Activated T-helper 1 cell treated with anti-CD3 and anti-CD28 coated beads, Interleukin-2, amount 50 U/mL, for 16 hours (primary cell): Measurements from ENCODE around the gene SFT2D3.

Experiments
- DNase-seq, 2 donors: peaks; one replicate each; pipeline ENCODE4 v3.0.0-alpha.2; 2020; ENCODE audit warnings: low read depth in 1 of 2, low spot score in 1 of 2

The SFT2D3 gene

DNA sequence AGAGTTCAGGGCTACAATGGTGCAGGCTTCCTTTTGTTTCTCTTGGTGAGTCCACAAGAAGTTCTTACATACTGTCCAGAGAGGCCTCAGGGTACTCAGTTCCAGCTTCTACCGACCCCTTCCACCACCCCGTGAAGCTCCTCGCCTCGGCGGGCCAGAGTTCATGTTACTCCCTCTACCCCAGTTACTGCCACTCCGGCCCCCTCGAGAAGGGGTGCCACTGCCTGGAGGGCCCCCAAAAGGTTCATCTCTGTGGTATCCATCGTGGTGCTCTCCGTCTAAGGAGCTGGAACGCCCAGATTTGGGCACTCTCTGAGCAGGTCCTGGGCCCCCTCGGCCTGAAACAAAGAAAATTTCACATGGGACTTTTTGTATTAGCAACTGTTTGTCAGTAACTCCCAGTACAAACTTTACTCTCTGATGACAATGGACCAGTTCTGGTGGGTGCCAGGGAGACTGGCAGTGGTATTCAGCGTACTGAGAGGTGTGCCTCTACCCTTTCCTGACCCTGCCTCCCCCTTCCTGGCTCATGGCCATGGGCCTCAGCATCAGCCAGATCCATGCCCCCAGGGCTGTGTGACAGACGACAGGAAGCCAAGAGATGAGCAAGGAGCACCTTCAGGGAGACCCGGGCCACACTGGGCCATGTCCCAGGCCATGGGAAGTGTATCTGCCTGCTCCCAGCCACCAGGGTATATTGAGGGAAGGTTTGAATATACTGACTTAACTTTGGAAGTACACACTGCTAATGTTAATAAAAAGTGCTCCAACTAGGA, 5.1 kb downstream of the SFT2D3 start:
- DNase-seq: no peak

DNA sequence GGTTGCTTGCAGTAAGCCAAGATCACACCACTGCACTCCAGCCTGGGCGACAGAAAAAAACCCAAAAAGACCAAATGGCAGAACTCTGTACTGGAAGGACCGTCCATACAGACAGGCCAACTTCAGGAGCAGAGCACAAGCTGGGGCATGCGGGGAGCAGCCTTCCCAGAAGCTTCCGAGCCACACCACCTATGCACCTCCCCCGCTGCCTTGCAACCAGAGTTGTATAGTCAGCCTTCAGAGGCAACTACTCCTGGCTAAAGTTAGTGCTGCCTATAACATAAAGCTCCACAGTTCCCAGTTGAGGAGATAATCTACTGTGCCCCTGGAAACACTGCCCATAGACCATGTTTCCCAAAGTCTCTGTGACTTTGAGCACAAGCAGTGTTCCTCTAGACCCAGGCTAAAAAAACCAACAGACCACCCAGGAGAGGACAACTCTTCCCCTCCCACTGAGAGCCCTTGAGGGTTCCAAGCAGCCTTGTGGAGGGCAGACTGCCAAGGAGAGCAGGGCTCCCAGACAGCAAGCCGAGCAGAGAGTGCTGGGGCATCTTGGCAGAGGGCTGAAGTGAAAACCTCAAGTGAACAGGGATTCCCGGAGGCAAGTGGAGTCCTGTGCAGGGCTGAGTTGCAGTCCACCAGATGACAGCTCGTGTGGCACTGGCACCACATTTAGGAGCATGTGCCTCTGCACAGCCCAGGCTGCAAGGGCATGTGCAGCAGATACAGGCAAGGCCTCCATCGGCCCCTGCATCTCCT, 6.8 kb downstream of the SFT2D3 start:
- no peak for DNase-seq

DNA sequence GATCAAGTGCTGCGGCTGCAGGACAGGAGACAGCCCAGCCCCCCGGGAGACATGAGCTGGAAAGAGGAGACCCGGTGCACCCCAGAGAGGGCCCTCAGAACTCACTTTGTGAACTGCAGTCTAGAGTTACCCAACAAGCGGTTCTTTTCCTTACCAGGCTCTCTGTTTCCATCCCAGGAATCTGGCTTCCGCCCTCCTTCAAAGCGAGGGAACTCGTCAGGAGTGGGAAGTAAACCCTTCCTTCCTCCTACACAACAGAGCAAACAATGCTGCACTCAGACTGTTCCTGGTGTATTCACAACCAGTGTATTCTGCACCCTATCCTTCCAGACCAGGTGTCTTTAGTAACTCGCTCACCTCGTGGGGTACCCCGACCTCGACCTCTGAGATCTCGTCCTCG, 8.0 kb downstream of the SFT2D3 start:
- no peak for DNase-seq

DNA sequence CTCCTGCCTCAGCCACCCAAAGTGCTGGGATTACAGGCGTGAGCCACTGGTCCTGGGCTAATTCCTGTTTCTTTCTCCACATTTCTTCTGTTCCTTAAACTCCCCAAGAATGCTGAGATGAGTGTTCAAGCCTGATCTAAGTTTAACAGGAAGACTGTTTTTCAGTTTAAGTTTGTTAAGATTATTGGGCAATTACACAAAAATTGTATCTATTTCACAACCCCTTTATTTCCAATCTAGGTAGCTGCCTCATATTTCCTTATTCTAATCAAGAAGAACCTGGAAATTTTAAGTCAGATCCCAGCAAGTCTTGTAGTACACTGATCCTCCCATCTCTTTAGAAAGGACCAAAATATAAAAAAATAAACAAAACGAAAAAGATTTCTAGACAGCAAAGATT, 11.7 kb downstream of the SFT2D3 start:
- no peak for DNase-seq

DNA sequence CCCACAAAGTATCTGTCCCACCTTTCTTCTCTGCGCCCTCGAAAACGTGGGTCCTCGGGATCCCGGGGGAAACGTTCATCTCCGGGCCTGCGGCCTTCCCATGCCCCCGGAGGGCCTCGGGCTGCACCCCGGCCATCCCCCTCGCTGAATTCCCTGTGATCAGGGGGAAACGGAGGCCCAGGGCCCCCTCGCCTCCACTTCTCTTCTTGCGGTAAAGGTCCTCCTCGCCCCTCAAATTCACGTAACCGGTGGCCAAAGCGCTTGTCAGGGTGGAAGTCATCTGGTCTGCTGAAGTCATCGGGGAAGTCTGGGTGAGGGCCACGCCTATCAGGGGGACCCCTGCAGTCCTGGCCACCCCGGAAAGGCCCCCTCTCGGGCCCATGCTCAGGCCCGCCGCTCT, 12.3 kb downstream of the SFT2D3 start:
- no peak for DNase-seq

DNA sequence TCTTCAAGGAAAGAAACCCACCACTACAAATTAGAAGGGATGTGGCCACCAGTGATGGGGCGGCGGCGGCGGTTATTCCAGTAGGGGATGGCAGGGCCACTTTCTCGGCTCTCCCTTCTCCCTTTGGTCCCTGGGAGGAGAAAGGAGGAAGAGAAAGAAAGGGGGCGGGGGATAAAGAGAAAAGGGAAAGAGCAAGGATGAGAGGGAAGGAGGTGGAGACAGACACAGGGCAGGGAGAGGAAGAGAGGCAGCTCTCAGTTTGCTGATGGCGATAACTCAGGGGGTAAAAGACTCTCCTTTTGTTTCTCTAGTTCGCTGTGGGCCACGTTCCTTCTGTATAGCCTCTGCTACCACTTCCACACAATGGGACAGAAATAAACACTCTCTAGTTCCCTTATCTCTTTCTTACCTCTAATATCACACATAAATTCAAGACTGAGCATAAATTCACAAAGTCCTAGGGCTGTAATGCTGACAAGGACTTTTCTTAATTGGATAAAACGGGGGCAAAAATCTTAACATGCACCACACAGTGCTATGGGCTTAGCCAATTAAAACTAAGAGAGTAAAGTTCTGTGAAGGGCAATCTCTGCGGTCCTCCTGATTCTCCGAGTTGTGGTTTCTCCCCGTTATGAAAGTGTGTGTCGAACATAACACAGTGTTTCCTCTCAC, 14.6 kb downstream of the SFT2D3 start:
- no peak for DNase-seq

DNA sequence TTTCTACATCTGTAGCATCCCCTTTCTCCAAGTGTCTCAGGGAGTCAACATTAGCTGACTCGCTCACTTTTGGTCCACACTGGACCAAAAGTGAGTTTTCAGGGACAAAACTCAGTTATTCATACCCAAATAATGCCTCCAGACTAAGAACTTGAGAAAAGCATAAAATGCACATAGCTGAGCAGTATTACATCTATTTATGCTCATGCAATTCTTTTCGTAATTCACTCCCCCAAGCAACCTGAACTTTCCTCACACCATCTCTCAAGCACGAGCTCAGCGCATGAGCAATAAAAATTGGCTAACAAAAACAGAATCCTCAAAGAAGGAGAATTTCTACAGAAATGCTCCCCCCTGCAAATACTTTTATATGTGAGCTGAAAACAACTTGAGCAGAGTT, 17.0 kb downstream of the SFT2D3 start:
- DNase-seq: no peak

DNA sequence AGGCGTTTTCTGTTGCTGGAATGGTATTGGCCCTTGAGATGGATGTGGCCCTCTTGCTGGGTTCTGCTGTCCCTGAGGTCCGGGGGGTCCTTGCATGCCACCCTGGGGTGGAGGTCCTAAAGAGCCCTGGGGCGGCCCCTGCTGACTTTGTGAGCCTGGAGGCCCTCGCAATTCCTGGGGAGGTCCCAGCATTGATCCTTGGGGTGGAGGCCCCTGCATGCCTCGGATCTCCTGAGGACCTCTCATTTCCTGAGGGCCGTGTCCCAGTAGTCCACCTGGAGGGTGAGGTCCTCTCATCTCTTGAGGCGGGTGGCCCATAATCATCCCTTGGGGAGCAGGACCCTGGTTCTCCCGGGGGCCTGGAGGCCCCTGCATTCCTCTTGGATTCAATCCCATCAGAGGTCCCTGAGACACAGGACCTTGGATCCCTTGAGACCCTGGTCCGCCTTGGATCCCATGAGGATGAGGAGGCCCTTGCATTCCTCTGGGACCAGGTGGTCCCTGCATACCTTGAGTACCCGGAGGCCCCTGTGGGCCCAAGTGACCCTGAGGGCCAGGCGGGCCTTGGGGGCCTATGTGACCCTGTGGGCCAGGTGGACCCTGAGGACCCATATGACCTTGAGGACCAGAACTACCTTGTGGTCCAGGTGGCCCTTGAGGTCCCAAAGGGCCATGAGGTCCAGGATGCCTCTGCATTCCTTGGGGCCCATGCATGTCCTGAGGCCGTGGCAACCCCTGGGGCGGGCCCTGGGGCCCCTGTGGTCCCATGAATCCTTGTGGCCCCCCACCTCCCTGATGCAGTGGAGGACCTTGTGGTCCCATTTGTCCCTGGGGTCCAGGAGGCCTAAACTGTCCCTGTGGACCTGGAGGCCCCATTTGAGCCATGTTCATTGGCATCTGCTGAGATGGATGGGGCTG, 18.3 kb downstream of the SFT2D3 start:
- DNase-seq: no peak

DNA sequence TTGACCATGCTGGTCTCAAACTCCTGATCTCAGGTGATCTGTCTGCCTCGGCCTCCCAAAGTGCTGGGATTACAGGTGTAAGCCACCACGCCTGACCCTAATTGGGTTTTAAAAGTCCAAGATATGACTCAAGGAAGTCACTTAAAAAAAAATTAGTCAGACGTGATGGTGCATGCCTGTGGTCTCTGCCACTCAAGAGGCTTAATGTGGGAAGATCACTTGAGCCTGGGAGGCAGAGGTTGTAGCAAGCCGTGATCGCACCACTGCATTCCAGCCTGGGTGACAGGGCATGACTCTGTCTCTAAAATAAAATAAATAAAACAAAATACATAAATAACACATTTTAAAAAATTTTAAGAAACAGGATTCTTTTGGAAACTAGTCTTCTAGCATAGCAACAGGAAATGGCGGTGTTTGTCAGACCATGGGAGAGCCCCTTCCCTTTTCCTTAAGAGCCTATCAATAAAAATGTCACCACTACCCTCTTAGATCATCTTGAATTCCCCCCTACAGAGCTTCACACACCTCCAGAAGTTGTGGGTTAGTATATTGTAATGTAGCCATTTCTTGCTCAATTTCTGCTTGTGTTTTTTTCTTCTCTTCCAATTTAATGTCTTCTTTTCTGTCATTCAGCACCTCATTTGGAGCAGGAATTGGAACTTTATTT, 20.1 kb downstream of the SFT2D3 start:
- no peak for DNase-seq

DNA sequence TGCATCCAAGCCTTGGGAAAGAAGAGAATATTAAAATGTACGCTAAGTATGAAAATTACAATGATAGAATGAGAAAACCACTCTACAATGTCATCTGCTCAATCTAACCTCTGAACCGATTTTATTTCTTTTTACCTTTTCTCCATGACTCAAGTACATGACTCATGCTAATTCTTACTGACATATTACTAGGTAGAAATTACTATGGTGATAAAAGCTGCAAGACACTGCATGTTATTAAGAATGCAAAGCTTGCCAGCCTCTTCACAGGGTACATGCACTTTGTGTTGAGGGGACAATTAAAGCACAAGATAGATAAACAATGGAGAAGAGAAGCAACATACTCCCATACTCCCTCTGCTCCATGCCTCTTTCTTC, 20.7 kb downstream of the SFT2D3 start:
- DNase-seq: no peak

DNA sequence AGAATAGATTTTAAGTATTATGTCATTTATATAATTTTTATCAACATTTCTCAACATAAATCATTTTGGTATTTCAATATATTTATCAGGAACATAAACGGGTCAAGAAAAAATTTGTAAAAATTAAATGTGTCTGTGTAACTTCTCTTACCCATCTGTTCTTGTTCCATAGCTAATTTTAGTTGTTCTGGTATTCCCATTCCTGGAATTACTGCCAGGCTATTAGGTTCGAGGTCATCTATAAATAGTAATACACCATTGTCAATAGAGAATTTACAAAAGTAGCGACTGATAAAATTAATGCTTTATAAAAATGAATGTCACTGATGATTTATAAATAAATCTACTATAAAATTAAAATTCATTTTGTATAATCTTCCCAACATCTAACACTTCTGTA, 21.5 kb downstream of the SFT2D3 start:
- no peak for DNase-seq

DNA sequence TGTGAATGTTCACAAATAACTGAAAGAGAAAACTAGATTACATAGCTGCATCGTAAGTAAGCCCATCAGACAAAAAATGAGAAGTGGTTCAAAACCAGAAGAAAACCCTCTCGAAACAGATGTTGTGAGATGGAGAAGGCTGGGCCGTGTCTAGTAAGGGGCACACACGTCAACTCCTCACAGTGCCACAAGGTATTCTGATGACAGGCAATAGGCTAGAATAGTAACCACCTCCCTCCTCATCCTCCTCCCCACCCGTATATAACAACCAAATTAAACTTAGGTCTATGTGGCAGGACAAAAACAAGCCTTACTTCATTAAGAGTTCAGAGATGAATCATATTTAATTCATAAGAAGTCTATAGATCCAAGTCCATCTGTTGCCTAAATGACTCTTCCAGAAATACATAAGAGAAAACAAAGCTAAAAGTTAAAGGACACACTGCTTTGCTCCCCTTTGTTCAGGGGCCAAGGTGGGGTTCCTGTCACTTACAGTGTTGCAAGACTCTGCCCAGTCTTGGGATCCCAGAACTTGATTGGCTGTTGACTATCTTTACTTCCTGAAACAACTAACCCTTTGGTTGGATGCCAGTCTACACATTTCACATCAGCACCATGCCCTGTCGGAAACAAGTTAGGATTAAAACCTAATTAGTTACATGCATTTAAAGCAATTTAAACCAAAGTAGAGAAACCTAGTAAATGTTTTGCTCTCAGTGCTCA, 25.0 kb downstream of the SFT2D3 start:
- no peak for DNase-seq

DNA sequence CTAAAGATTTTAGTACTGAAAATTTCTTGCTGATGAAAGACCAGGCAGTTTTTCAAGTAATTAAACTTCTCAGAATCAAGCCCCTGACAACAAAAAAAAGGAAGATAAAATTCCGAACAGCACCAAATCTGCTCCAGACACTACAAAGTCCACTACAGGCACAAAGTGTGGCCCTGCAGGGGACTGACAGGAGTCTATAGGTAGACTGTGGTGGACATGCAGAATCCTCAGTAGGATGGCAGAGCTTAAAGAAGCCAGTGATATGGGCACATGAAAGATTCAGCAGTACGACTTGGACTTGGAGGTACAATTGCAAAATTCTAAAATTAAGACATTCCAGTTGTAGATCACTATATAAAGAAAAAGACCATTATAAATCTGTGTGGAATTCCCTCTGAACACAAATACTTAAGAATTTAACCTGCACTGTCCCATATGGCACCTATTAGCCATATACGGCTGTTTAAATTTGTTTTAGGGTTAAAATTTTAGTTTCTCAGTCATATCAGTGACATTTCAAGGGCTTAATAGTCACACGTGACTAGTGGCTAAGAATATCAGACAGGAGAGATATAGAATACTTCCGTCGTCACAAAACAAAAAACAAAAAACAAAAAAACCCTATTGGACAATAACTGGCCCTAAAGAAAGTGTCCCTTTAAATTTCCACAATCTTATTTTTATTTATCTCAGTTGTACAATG, 32.0 kb downstream of the SFT2D3 start:
- DNase-seq: no peak

DNA sequence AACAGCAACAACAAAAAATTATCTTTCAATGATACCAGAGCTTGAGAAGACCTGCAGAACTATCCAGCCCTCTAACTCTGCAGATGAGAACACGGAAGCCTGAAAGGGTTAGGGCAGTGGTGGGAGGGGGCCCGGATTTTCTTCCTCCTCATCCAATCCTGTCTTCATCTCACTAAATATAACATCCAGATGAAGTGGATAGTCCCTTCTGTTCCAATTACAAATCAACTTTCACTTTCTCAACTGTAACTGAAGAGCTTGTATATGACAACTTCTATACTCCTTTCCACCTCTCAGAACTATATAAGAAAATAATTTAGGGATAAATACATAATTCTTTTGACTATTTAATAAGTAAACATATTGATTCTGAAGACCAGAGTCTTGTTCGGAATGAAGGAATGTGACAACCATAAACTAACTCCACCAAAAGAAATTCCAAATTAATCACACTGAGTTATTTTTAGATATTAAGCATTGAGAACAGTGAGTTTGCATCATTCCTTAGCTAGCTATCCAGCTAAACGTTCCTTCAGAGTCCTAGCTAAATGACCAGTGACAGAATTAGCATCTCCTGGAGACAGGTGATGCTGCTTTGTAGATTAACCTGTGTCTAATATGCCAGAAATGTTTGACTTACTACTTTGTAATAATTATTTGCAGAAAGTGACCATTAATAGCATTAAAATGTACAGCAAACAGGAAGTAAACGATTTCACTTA, 32.7 kb downstream of the SFT2D3 start:
- DNase-seq: no peak

DNA sequence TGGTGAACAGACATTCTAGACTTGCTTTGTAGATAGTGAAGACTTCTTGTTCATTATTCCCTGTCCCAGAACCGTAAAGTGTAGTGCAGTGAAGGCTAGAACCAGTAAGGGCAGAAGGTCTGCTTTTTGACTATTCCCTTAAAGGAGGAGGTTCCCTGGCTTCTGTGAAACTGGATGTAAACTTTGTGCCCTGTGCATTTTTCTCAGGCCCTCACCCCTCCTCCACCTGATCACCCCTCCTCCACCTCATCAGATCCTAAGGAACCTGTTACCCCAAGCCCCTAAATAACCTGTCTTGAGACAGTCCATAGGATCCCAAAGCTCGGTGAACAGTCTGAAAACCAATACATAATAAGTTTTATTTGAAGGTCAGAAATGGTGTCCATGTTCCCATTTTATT, 33.7 kb downstream of the SFT2D3 start:
- DNase-seq: no peak

DNA sequence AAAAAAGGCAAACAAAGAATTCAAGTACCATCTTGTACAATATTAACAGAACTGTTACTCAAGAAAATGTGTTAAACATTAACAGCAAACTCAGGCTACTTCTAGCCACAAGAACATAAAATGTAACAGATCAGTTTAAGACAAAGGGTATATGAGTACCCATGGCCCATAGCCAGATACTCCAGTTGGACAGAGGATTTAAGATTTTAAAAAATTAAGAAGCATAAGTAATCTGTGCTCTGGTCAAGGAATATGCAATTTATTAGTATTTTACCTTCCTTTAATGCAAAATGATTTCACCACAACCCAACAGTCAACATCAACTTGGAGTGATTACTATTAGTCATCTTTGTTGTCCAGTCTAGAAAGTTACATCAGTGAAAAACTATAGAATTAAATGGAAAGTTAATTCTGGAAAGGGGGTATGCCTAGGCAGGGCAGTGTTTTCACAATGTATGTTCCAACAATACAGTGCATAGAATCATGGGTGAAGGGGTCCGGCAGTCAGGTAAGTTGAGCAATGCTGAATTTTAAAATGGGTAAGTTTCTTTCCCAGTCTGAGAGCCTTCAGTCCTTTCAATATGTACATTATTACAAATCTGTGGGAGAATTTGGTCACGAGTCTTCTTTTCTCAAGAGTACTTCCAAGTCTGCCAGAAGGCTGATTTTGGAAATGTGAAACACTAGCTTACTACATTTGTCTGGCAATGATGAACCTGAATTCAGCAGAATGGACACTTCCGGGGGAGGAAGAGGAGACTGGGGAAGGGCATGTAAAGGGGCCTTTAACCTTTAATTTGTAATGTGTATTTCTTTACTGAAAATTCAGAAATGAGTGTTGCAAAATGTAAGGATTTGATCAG, 34.5 kb downstream of the SFT2D3 start:
- DNase-seq: no peak

DNA sequence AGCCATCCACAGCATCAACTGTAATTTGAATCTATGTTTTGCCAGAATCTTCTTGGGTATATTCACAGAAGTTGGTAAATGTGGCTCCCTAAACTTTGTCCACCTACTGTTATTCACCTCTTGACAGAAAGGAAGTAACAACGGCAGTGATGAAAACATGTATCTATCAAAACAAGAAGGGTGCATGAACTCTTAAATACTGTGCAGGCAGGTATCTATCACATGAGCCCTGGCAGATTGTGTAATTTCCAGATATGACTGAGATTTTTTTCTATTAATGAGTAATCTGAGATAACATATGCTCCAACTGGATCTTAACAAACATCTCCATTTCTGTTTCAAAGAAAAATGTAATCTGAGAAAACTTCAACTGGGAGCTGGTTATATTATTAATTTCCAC, 36.6 kb downstream of the SFT2D3 start:
- DNase-seq: no peak

DNA sequence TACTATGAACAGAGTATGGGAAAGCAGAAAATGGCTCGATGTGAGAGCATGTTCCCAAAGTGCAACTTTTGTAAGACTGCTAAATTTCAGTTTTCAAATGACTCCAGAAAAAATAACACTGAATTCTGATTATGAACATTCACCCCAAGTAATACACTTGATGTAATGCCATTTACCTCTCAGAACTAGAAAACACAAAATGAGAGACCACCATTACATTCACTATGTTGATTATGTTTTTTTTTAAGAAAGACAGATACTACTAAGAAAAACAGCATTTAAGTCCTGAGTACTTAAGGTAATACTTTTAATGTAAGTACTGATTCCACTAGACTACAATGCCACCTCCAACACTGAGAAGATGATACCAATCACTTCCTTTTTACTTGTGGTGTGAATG, 38.5 kb downstream of the SFT2D3 start:
- DNase-seq: no peak
